Activated T-helper 17 cell treated with anti-CD3 and anti-CD28 coated beads, Interleukin-2, amount 50 U/mL, for 72 hours (primary cell): ENCODE results near the gene BCL2L2. TPM values are rescaled to one million over a fixed set of nuclear protein-coding genes. Genes with fewer than 3 reads are reported as not detected.

Source experiments
- total RNA-seq, 2 donors: library from RNA; stranded (reverse); gene quantifications; one replicate each; pipeline ENCODE4 v1.2.3, GENCODE V29; 2022

Gene BCL2L2
- total RNA-seq, 2 donors from 2014 or later: 1.2 to 2.9 TPM

Other genes starting within 250 kb of the BCL2L2 start
- under 1 TPM; 0.48 TPM for gene CDH24, start 249.3 kb upstream of the BCL2L2 start, total RNA-seq
- gene ACIN1, start 211.7 kb upstream of the BCL2L2 start, total RNA-seq: 100 to 1,000 TPM; 187 to 214 TPM
- 10 to 100 TPM; 40.3 to 53.4 TPM for gene C14orf119, start 211.3 kb upstream of the BCL2L2 start, total RNA-seq
- gene CIROP, start 201.8 kb upstream of the BCL2L2 start, total RNA-seq: not detected
- not detected for gene CEBPE, start 187.6 kb upstream of the BCL2L2 start, total RNA-seq
- under 1 TPM; 0.61 to 0.69 TPM for gene SLC7A8, start 123.2 kb upstream of the BCL2L2 start, total RNA-seq
- gene RNF212B, start 68.9 kb upstream of the BCL2L2 start, total RNA-seq: not detected
- gene HOMEZ, start 20.7 kb upstream of the BCL2L2 start, total RNA-seq: 10 to 100 TPM in 1 of 2 donors, 1 to 10 TPM in 1; 8.4 to 10.3 TPM
- 10 to 100 TPM; 21.1 to 68.8 TPM for gene PPP1R3E, start 4.0 kb upstream of the BCL2L2 start, total RNA-seq
- gene PABPN1, start 14.6 kb downstream of the BCL2L2 start, total RNA-seq: 100 to 1,000 TPM; 163 to 239 TPM
- gene SLC22A17, start 46.1 kb downstream of the BCL2L2 start, total RNA-seq: 1 to 10 TPM; 2.2 to 3.0 TPM
- not detected for gene EFS, start 58.3 kb downstream of the BCL2L2 start, total RNA-seq
- gene IL25, start 66.0 kb downstream of the BCL2L2 start, total RNA-seq: not detected
- not detected for gene CMTM5, start 70.2 kb downstream of the BCL2L2 start, total RNA-seq
- under 1 TPM; 0.71 to 0.82 TPM for gene MYH6, start 101.4 kb downstream of the BCL2L2 start, total RNA-seq
- gene MYH7, start 128.8 kb downstream of the BCL2L2 start, total RNA-seq: under 1 TPM; 0.13 to 0.19 TPM
- gene NGDN, start 162.9 kb downstream of the BCL2L2 start, total RNA-seq: 10 to 100 TPM; 43.5 to 53.1 TPM
- gene ZFHX2, start 244.9 kb downstream of the BCL2L2 start, total RNA-seq: 1 to 10 TPM; 2.1 to 2.3 TPM
- 1 to 10 TPM; 7.3 to 8.7 TPM for gene THTPA, start 249.4 kb downstream of the BCL2L2 start, total RNA-seq